HG03575 (cell line): Measurements from ENCODE around the gene ABL2.
"Not testable (repeated sequence)": the region's sequence is repeated elsewhere in the genome, so short reads cannot be mapped to it uniquely, and the experiment has no call there.

ENCODE experiments used
- ATAC-seq: cut with Tn5 transposase; IDR thresholded peaks from one replicate; pipeline ENCODE4 v1.9.1; 2021; ENCODE audit not compliant: unreplicated experiment, insufficient number of reproducible peaks, low FRiP score; ENCODE audit errors: extremely low read depth

Gene ABL2

DNA sequence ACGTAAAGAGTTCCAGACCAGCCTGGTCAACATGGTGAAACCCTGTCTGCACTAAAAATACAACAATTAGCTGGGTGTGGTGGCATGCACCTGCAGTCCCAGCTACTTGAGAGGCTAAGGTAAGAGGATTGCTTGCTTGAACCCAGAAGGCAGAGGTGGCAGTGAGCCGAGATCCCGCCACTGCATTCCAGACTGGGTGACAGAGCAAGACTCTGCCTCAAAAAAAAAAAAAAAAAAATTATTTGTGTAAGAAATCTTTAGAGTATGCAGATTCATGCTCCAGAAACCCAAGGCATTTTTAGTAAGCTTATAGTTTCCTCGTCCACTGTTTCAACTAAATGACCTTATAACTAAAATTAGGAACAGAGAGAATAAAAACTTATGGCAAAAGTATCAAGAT is 51.3 kb downstream of the ABL2 start:
- no peak for ATAC-seq

DNA sequence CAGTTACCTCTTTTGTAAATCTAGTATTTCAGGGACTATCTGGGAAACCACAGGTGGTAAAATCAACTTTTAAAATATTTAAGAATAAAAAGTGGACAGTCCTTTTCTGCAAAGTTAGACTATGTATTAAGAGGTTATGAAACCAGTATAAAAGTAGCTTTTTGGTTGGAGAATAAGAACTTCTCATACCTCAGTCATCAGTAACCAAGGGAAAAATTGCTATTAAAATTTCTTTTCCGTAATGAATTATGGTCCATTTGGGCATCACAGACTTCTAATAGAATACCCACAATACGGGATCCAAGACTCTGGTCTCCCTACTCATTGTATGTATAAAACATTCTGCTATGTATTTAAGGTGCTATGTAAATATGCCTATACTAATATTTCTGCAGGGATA is 51.9 kb downstream of the ABL2 start:
- no peak for ATAC-seq

DNA sequence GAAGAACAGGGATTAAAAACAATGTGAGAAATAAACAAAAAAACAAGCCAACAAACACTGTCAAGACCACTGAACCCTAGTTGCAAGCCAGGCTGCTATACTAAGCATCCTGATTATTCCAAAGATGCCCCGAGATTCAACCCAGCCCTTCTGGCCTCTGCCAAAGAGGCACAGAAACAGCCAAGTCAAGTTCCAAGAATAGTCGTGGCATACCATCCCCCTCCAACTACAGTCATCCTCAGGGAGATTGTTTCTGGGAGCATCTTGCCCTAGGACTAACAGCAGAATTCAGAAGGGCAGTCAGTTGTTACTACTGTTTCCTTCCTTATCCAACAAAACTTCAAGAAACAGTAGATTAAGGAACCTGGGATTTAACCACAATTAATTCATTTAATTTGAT is 52.3 kb downstream of the ABL2 start:
- ATAC-seq = no peak

DNA sequence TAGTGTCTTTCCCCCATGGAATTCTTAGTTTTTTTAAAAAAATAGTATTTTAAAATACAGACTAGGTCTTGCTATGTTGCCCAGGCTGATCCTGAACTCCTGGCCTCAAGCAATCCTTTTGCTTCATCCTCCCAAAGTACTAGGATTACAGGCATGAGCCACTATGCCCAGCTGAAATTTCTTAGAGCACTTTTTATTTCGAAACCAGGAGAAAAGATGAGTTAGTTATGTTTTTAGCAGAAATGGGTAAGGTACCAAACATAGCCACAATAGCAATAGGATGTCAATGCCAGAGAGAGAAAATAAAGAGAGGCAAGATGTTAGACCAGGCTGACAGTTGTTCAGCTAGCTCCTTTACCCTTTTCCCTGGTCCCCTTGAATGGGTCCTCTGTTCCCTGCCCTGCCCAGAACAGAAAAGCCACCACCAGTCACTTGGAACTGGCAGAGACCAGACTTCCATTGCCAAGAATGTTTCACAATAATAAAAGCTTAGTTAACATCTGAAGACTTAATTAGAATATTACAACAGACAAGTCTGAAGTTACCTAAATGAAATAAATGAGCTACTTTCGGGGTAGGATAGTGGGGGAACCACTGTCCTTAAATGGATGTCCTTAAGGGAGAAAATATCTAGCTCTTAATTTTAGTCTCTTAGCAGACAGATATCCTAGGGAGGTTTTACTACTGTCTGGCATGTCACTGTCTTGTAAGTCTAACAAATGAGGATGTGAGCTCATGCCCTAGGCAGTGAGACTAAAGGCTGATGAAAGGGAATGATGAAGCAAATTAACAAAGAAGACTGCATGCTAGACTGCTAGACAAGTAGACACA is 54.3 kb downstream of the ABL2 start:
- ATAC-seq = no peak

DNA sequence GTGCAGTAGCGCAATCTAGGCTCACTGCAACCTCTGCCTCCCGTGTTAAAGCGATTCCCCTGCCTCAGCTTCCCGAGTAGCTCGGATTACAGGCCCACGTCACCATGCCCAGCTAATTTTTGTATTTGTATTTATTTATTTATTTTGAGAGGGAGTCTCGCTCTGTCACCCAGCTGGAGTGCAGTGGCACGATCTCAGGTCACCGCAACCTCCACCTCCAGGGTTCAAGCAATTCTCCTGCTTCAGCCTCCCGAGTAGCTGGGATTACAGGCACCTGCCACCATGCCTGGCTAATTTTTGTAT is 59.1 kb downstream of the ABL2 start:
- not testable (repeated sequence) for ATAC-seq

DNA sequence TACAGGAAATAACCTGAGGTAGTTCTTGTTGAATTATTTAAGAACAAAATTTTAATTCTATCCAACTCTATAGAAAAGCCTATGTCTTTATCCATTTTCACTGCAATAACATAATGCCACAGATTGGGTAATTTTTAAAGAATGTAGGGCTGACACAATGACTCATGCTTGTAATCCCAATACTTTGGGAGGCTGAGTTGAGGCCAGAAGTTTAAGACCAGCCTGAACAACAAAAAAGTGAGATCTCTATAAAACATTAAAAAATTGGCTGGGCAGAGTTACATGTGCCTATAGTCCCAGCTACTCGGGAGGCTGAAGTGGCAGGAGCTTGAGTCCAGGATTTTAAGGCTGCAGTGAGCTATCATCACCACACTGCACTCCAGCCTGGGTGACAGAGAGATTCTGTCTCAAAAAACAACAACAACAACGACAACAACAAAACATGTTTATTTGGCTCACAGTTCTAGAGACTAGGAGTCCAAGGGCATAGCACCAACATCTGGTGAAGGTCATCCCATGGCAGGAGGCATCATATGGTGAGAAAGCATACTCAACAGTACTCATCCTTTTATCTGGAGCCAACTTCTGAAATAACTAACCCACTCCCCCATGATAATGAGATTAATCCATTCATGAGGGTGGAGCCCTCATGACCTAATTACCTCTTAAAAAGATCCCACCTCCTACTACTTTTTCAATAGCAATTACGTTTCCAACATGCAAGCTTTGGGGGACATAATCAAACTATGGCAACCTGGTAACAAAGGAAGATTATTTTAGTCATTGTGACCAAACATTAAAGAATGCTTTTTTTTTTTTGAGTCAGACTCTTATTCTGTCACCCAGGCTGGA is 59.6 kb downstream of the ABL2 start:
- ATAC-seq = no peak

DNA sequence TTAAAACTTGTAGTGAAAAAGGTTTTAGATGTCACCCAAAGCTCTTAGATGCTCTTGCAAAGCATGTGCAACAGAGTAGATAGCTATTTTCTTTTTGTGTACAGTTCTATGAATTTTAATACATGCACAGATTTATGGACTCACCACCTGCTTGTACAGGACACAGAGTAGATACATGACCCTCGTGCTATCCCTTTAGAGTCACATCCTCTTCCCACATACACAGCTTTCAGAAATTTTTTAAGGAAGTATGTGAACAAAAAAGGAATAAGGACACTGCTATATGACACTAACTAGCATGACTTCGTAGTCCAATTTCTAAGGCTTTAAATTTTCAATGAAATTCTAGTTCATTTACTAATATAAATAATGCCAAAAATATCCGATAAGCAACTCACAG is 60.9 kb downstream of the ABL2 start:
- no peak for ATAC-seq

DNA sequence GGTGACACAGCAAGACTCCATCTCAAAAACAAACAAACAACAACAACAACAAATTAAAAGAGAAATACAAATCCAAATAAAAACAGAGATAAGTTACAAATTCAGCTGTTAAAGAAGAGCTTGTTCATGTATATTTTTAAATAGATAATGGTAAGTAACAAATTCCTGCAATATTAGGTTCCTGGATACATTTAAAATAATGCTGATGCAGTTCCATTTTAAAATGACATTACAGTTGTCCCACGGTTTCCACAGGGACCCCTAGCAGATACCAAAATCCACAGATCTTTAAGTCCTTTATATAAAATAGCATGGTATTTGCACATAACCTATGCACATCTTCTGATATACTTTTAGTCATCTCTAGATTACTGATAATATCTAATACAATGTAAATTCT is 61.5 kb downstream of the ABL2 start:
- no peak for ATAC-seq

DNA sequence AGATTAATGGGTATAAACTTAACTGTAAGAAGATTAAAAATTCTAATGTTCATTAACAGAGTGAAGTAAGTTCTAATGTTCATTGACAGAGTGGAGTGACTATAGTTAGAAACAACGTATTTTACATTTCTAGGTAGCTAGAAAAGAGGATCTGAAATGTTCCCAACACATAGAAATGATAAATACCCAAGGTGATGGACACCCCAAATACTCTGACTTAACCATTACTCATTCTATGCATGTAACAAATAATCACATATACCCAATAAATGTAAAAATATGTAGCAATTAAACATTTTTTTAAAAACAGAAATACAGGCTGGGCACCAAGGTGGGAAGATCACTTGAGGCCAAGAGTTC is 62.1 kb downstream of the ABL2 start:
- ATAC-seq = no peak

DNA sequence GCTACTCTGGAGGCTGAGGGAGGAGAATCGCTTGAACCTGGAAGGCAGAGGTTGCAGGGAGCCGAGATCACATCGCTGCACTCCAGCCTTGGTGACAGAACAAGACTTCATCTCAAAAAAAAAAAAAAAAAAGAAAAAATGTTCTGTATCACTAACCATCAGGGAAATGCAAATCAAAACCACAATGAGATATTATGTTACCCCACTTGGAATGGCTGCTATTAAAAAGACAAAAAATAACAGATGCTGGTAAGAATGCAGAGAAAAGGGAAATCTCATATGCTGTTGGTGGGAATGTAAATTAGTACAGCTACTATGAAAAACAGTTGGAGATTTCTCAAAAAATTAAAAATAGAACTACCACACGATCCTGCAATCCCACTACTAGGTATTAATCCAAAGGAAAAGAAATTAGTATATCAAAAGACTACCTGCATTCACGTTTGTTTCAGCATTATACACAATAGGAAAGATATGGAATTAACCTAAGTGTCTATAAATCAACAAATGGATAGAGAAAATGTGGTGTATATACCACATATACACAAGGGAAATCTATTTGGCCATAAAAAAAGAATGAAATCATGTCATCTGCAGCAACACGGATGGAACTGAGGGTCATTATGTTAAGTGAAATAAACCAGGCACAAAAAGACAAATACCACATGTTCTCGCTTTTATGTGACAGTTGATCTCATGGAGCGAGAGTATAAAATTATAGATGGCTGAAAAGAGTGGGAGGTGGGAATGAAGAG is 62.6 kb downstream of the ABL2 start:
- no peak for ATAC-seq

DNA sequence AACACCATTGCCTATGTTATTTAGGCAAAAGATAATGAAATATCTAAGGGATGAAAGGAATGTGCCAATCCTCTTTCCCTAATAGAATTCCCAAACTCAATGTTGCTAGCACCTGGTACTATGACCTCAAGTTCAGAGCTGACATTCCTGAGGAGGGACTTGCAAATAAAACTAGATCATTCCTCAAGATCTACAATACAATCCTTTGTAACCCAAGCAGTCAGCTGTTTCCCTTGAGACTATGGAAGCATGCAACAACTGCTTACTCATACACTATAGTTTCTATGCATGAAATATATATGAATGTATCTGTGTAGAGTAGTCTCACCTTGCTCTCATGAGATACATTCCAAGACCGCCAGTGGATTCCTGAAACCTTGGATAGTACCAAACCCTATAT is 65.0 kb downstream of the ABL2 start:
- no peak for ATAC-seq

DNA sequence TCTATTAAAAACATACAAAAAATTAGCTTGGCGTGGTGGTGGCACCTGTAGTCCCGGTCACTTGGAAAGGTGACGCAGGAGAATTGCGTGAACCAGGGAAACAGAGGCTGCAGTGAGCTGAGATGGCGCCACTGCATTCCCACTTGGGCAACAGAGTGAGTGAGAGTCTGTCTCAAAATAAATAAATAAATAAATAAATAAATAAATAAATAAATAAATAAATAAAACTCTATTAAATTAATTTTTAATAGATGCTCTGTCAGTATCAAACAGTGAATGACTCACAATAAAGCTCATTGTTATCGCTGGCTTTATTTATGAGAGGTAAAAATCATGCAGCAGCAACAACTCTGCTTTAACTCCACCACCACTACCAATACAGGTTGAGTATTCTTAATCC is 72.8 kb downstream of the ABL2 start:
- ATAC-seq = no peak

DNA sequence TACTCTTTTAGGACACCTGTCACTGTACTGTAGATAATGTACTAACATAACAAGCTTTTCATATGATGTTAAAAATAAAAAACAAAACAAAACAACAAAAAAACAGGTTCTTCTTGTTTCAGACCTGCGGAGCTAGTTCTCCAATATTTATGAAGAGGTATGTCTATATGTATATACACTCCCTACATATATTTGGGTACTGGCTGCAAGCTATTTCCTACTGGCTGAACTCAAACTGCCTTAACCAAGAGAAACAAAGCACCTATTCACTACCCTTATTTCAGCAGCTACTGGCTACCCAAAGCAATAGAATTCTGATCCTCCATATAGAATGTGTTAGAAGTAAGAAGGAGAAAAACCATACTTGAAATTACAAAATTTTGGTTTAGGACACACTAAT is 73.5 kb downstream of the ABL2 start:
- ATAC-seq = no peak

DNA sequence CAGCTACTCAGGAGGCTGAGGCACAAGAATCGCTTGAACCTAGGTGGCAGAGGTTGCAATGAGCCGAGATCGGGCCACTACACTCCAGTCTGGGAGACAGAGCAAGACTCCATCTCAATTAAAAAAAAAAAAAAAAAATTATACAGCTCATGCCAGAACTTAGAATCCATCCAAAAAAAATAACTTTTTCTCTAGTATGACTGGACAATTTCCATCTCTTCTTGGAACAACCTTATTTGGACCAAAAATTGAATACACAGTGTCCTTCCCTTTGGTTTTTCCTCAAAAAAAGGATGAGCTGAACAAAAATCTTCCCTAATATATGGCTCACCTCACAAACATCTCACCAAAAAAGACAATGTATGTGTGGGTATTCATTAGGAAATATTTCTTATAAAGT is 73.9 kb downstream of the ABL2 start:
- no peak for ATAC-seq

DNA sequence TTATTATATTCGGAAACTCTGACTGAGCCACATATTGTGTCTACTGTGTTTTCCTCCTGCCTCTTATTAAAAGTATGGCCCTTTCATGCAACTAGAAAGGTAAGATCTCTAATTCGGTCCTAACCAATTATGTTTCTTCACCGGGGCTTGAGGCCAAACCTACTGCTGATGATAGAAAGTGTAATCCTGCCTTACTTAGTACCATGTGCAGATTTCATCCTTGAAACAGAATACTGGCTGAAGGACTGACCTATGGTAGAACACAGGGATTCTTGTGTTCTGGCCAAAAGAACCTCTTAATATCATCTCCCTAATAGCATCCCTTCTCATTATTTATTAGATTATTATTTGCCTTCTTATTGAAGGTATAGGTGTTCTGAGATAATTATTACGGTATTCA is 75.0 kb downstream of the ABL2 start:
- no peak for ATAC-seq

DNA sequence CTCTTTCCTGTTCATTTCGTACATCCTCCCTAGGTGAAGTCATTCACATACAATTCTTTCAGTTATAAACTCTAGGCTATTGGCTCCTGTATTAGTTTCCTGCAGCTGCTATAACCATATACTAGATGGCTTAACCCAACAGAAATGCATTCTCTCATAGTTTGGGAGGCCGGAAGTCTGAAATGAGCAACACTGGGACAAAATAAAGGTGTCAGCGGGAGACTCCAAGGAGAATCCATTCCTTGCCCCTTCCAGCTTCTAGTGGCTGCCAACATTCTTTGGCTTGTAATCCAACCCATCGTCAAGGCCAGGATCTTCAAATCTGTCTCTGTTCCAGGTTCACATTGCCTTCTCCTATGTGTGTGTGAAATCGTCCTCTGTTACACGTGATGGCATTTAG is 76.3 kb downstream of the ABL2 start:
- ATAC-seq = no peak

DNA sequence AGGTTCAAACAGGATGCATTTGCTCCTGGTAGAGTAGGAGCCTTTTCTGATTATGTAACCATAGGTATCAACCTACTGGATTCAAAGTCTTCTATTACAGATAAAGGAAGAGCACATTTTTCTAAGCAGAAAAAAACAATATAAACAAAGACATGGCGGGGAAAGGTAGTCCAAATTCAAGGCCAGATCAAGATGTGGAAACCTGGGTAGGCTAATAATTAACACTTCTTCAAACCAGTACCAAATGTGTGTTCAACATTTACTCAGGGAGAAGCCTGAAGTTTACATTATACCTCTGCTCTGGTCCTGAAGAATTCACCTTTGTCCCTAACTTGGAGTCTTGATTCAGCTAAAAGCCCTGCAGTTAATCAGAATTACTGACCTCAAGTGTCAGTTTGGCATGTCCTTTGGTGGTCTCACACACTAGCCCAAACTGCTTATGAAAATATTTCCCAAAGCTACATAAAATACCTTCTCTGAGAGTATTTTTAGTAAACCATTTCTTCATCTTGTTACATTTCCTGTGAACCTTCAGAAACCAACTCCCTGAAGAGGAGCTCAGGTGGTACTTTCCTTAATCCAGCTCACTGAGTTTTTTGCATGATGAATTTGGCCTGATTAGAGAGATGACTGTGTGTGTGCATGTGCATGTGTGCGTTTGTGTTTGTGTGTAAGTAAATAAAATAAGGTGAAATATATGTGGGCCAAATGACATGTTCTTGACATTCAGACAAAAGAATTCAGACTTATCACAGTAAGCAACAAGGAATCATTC is 77.4 kb downstream of the ABL2 start:
- ATAC-seq = no peak

DNA sequence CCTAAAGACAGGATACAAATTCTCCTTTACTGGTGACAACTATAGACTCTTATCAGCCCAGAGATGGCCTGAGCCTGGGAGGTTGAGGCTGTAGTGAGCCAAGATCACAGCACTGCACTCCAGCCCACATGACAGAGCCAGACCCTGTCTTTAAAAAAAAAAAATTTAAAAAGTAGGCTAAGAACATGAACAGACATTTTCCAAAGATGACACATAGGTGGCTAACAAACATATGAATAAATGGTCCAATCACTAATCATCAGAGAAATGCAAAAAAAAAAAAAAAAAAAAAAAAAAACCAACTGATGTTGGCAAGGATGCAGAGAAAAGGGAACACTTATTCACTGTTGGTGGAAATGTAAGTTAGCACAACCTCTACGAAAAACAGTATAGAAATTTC is 82.6 kb downstream of the ABL2 start:
- ATAC-seq = no peak

DNA sequence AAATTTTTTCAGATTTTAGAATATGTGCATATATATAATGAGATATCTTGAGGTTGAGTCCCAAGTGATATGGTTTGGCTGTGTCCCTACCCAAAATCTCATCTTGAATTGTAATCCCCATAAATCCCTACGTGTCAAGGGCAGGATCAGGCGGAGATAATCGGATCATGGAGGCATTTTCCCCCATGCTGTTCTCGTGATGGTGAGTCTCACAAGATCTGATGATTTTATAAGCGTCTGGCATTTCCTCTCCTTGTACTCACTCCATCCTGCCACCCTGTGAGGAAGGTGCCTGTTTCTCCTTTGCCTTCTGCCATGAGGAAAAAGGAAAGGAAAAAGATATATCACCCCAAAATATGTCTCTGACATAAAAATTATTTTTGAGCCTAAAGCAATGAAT is 83.0 kb downstream of the ABL2 start:
- no peak for ATAC-seq
